HepG2 (cell line): ENCODE data around the gene GK. TPM values are rescaled to one million over a fixed set of nuclear protein-coding genes. Genes with fewer than 3 reads are reported as not detected.
A peak's percentile ranks its signal among the peaks of the same experiment; 100 is the strongest.

Experiments used
- ATAC-seq: fragments of 200-7000 bp; cut with Tn5 transposase; 3 replicates; pipeline ENCODE4 v1.9.1; 2020; ENCODE audit warnings: mild to moderate bottlenecking, moderate library complexity
- BruUV-seq: library from RNA; stranded (reverse); fragments of 400-500 nt; replicated peaks from 2 replicates; lab custom pipeline; 2021; lab: Mats Ljungman, UMichigan
- CTCF ChIA-PET: fragments of 300-600 bp; formaldehyde crosslinking; extraction: SDS; loops from one replicate; lab custom pipeline; 2021; ENCODE audit warnings: low total read pairs, inconsistent platforms, low intra/inter-chr PET ratio; lab: Yijun Ruan, JAX
- POLR2A ChIA-PET: fragments of 350-600 bp; sonication (Branson Sonifier 250); formaldehyde crosslinking; loops from one replicate; lab custom pipeline; 2020; ENCODE audit warnings: antibody characterized with exemption, inconsistent platforms; lab: Yijun Ruan, JAX
- DNase-seq: peaks from one replicate; pipeline ENCODE4 v3.0.0-alpha.2; 2015; ENCODE audit warnings: low spot score
- FAIRE-seq: peaks from 3 replicates; lab custom pipeline; 2011; peaks lifted over from hg19 to GRCh38; lab: Jason Lieb, UNC
- H2AFZ ChIP-seq: one replicate; pipeline ENCODE4 v1.6.1; 2011; ENCODE audit warnings: low read length, inconsistent platforms
- H3K27ac ChIP-seq: fragments of 300-600 bp; 3 replicates; pipeline ENCODE4 v1.8.0; 2011; ENCODE audit warnings: mixed run types, mild to moderate bottlenecking, mixed read lengths, low read length, inconsistent platforms; ENCODE audit not compliant: insufficient read depth; ENCODE audit errors: extremely low read length
- H3K27me3 ChIP-seq, 2 experiments: fragments of 200-600 bp in 1 of 2; 2 replicates in 1 of 2; 3 replicates in 1 of 2; pipeline versions ENCODE4 v1.6.0 to v1.8.0; 2011; ENCODE audit warnings: low read length in 2 of 2, mild to moderate bottlenecking in 2 of 2, moderate library complexity in 2 of 2, inconsistent platforms in 1 of 2; ENCODE audit not compliant: insufficient read depth in 2 of 2, control insufficient read depth in 1 of 2
- H3K36me3 ChIP-seq, 2 experiments: fragments of 200-600 bp in 1 of 2; replicated peaks in 1 of 2; 2 replicates in 1 of 2; 3 replicates in 1 of 2; pipeline versions ENCODE4 v1.5.1 to v1.8.0; 2011; ENCODE audit warnings: low read length in 2 of 2, inconsistent platforms in 1 of 2; ENCODE audit not compliant: insufficient read depth in 2 of 2, control insufficient read depth in 1 of 2
- H3K4me1 ChIP-seq: 2 replicates; pipeline ENCODE4 v1.5.1; 2012; ENCODE audit warnings: low read length, inconsistent platforms; ENCODE audit not compliant: insufficient read depth
- H3K4me2 ChIP-seq: 2 replicates; pipeline ENCODE4 v1.6.0; 2011; ENCODE audit warnings: low read depth, low read length, inconsistent platforms
- H3K4me3 ChIP-seq, 3 experiments: fragments of 200-600 bp in 1 of 3; sonication (generic), shearing (Covaris generic) in 1 of 3; replicated peaks in 1 of 3; 2 replicates each; pipeline ENCODE4 v1.5.1; 2011 to 2016; ENCODE audit warnings: low read length in 3 of 3, inconsistent platforms in 2 of 3, low read depth in 2 of 3, mild to moderate bottlenecking in 2 of 3, control low read depth in 1 of 3, mixed read lengths in 1 of 3; ENCODE audit not compliant: insufficient read depth in 1 of 3
- H3K79me2 ChIP-seq: one replicate; pipeline ENCODE4 v1.6.1; 2011; ENCODE audit warnings: low read length, inconsistent platforms; ENCODE audit not compliant: insufficient read depth
- H3K9ac ChIP-seq: 2 replicates; pipeline ENCODE4 v1.6.0; 2011; ENCODE audit warnings: mild to moderate bottlenecking, low read depth, low read length, inconsistent platforms; ENCODE audit not compliant: insufficient read depth
- H3K9me3 ChIP-seq: 2 replicates; pipeline ENCODE4 v1.5.1; 2012; ENCODE audit warnings: mild to moderate bottlenecking, low read length
- H4K20me1 ChIP-seq: 2 replicates; pipeline ENCODE4 v1.6.0; 2011; ENCODE audit warnings: inconsistent platforms, mild to moderate bottlenecking, low read length, moderate library complexity; ENCODE audit not compliant: insufficient read depth
- CEBPB ChIP-seq: IDR thresholded peaks from 2 replicates; pipeline ENCODE4 v1.6.1; 2011; ENCODE audit warnings: low read depth, low read length, improper control_type of control experiment, borderline replicate concordance
- PAF1 ChIP-seq: IDR thresholded peaks from 2 replicates; pipeline ENCODE4 v1.6.1; 2016; ENCODE audit warnings: missing genetic modification reagents, missing compliant biosample characterization
- POLR2G ChIP-seq: fragments of 200-400 bp; formaldehyde crosslinking; IDR thresholded peaks from 2 replicates; pipeline ENCODE4 v1.6.1; 2018; ENCODE audit warnings: mild to moderate bottlenecking, low read depth, low read length, moderate library complexity
- PRPF4 ChIP-seq: fragments of 200-400 bp; formaldehyde crosslinking; IDR thresholded peaks from 2 replicates; pipeline ENCODE4 v1.6.1; 2016; ENCODE audit warnings: low read length, low read depth; ENCODE audit not compliant: poor library complexity, severe bottlenecking
- RBM22 ChIP-seq: fragments of 200-400 bp; formaldehyde crosslinking; optimal IDR thresholded peaks from 2 replicates; pipeline ENCODE3; 2017; ENCODE audit warnings: mild to moderate bottlenecking, low read length, moderate library complexity
- SSRP1 ChIP-seq: IDR thresholded peaks from 2 replicates; pipeline ENCODE4 v1.6.1; 2016; ENCODE audit warnings: control low read depth
- ZNF468 ChIP-seq: sonication (generic); formaldehyde crosslinking; IDR thresholded peaks from 2 replicates; pipeline ENCODE4 v1.8.0; 2022; ENCODE audit warnings: mild to moderate bottlenecking, moderate library complexity, missing genetic modification reagents
- WGBS: methylation state at CpG from one replicate; pipeline ENCODE4 v1.1.6; 2017; ENCODE audit warnings: low lambda C conversion rate; 5-methylcytosine and 5-hydroxymethylcytosine counted together
- in situ Hi-C: cut with HindIII; loops from 2 replicates; pipeline ENCODE4 v1.10.0; 2017; ENCODE audit warnings: low pct_unique_long_range_greater_than_20kb; ENCODE audit not compliant: extremely low pct_ligation_motif_present
- intact Hi-C: fragments of 100-400 bp; cut with micrococcal nuclease; formaldehyde crosslinking; loops from one replicate; pipeline ENCODE4 v1.10.0; 2022; ENCODE audit not compliant: unreplicated experiment
- polyA plus RNA-seq, 8 experiments: library from polyadenylated mRNA; depleted of rRNA in 3 of 8; stranded (reverse) in 7 of 8; unstranded in 1 of 8; fragments of >200 nt; fragmentation: Illumina TruSeq in 4 of 8; extraction: Trizol in 4 of 8; gene quantifications; 2 replicates each; pipeline versions ENCODE4 v1.2.1 to v1.2.3, GENCODE V29; 2011 to 2016; ENCODE audit warnings: low read depth in 4 of 8, missing spikeins in 1 of 8, mixed read lengths in 1 of 8; ENCODE audit not compliant: insufficient read depth in 1 of 8
- total RNA-seq, 5 experiments: library from RNA; depleted of rRNA; stranded (reverse); fragments of >200 nt; fragmentation: Illumina TruSeq; extraction: Trizol; gene quantifications; 2 replicates each; pipeline ENCODE4 v1.2.3, GENCODE V29; 2016; ENCODE audit warnings: low read depth in 1 of 5
- TF ChIP-seq, protein P1 (sequence below): sonication (generic); formaldehyde crosslinking; IDR thresholded peaks from 2 replicates; pipeline ENCODE4 v1.4.0; 2020; ENCODE audit warnings: missing genetic modification reagents
- TF ChIP-seq, protein P2 (sequence below): sonication (generic); formaldehyde crosslinking; IDR thresholded peaks from 2 replicates; pipeline ENCODE4 v1.5.1; 2020; ENCODE audit warnings: missing genetic modification reagents, mild to moderate bottlenecking, borderline replicate concordance
- TF ChIP-seq, protein P3 (sequence below): sonication (generic); formaldehyde crosslinking; IDR thresholded peaks from 2 replicates; pipeline ENCODE4 v1.8.1; 2023; ENCODE audit warnings: mild to moderate bottlenecking, missing genetic modification reagents, borderline replicate concordance

GK gene
- total and polyA plus RNA-seq, 2 of the 13 experiments (the other 11 are each of a cell fraction or from before 2014, with no cell fraction given) = 64.2 to 265 TPM

DNA sequence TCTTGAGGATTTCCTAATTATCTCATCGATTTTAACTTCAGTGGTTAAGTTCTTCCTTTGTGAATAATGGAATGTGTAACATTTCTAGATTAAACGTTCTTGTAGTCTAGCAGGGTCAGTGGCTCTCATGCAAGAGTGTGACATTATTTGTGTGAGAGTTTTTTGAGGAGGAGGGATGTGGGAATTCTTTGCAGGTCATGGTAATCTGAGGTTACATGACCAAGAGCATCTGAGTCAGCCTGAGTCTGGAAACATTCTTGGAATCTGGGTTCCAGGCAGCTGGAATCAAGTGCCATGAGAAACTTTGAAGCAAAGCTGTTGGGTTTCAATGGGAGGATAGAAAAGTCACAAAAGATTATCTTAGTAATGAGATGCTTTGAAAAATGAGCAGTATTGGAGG, 49.5 kb downstream of the GK start:
- Histone ChIP-seq H3K4me3 (no peak overlapping the region), H3K27me3 (no peaks in the 10 kb centered on the region), H3K9me3 (no peaks in the 10 kb centered on the region), H2AFZ (no peak overlapping the region), H3K36me3 (peaks cover 5 to 31% of the 10 kb centered on the region in 2 experiments), H4K20me1 (no peaks in the 10 kb centered on the region), H3K9ac (no peak overlapping the region), H3K4me1 (no peaks in the 10 kb centered on the region), H3K27ac (no peak overlapping the region), H3K79me2 (no peaks in the 10 kb centered on the region), H3K4me2 (no peak overlapping the region)
- TF ChIP-seq SSRP1 (CRISPR knock-in tag) (0 out of 2 replicates have a peak, but pooled peaks have one; percentile 39), PAF1 (CRISPR knock-in tag) (0 out of 2 replicates have a peak, but pooled peaks have one; percentile 4), POLR2G (no peak)
- ATAC-seq (no peak), DNase-seq (no peak), FAIRE-seq (no peak)
- WGBS = 85% methylated on average over 2 of the region's 2 CpGs
- ChIA-PET CTCF (no interaction called here), POLR2A (no interaction called here)
- in situ Hi-C loops (no loop called here), intact Hi-C loops (no loop called here)
- no TSS peak for BruUV-seq

DNA sequence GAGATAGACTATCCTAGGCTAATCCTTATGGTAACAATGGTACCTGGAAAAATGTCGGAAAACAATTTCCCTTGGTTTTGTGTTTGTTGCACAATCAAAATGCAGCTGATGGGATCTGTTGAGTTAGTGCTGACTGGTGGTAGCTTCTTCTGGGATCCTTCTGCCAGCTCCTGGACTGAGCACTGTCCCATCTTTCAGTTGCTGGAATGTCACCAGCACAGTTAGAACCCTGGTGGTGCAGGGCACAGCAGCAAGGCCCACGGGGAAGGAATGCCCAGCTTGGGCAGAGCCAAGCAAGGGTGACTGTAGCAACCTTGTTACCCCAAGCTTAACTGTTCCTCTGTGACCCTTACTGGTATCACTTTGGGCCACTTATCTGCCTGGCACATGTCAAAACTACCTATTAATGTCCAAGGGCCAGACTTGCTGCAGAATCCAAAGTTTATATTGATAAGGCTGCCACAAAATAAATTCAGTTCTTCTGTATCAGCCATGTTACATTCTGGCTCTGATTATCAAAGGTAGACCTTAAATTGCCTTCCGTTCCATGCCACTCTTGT, 53.1 kb downstream of the GK start:
- whole genome bisulfite sequencing = 100% methylated on average over 2 of the region's 3 CpGs
- Histone ChIP-seq H3K27me3 (no peaks in the 10 kb centered on the region), H3K4me3 (no peak overlapping the region), H2AFZ (no peak overlapping the region), H3K36me3 (peaks cover 3 to 33% of the 10 kb centered on the region in 2 experiments), H3K4me1 (no peaks in the 10 kb centered on the region), H3K9ac (no peak overlapping the region), H3K79me2 (no peaks in the 10 kb centered on the region), H3K4me2 (no peak overlapping the region)
- DNase-seq (no peak), FAIRE-seq (no peak), ATAC-seq (peak; percentile 51; the same call in 2 of the 3 replicates)
- intact Hi-C loops = no loop called here
- no TSS peak for BruUV-seq
- peak; percentile 26 for TF ChIP-seq RBM22
- no peak for TF ChIP-seq PRPF4
- TF ChIP-seq, protein P1, sequence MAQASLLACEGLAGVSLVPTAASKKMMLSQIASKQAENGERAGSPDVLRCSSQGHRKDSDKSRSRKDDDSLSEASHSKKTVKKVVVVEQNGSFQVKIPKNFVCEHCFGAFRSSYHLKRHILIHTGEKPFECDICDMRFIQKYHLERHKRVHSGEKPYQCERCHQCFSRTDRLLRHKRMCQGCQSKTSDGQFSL = no peak
- TF ChIP-seq, protein P2, sequence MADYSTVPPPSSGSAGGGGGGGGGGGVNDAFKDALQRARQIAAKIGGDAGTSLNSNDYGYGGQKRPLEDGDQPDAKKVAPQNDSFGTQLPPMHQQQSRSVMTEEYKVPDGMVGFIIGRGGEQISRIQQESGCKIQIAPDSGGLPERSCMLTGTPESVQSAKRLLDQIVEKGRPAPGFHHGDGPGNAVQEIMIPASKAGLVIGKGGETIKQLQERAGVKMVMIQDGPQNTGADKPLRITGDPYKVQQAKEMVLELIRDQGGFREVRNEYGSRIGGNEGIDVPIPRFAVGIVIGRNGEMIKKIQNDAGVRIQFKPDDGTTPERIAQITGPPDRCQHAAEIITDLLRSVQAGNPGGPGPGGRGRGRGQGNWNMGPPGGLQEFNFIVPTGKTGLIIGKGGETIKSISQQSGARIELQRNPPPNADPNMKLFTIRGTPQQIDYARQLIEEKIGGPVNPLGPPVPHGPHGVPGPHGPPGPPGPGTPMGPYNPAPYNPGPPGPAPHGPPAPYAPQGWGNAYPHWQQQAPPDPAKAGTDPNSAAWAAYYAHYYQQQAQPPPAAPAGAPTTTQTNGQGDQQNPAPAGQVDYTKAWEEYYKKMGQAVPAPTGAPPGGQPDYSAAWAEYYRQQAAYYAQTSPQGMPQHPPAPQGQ (CRISPR knock-in tag) = no peak
- TF ChIP-seq CEBPB = peak; percentile 30; the same call in 1 of the 2 replicates
- no peak for TF ChIP-seq ZNF468
- TF ChIP-seq, protein P3, sequence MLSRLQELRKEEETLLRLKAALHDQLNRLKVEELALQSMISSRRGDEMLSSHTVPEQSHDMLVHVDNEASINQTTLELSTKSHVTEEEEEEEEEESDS (CRISPR knock-in tag) = no peak
- TF ChIP-seq, all 625 proteins: peak for 2
- Histone ChIP-seq H3K9me3 (no peaks in the 10 kb centered on the region), H4K20me1 (no peaks in the 10 kb centered on the region), H3K27ac (no peak overlapping the region)
- CTCF ChIA-PET = no interaction called here
- in situ Hi-C loops = no loop called here
- POLR2A ChIA-PET = interaction anchor here (1.2 kb wide), 1 partner anchor 57 kb away, joined by 4 read pairs; no protein-coding TSS in a partner anchor
